WTC11 (cell line): ENCODE measurements around the gene OR1M1. TPM values are rescaled to one million over a fixed set of nuclear protein-coding genes. Genes with fewer than 3 reads are reported as not detected.

Experiments
- ATAC-seq: fragments of 200-7000 bp; cut with Tn5 transposase; 2 replicates; pipeline ENCODE4 v1.10.0; 2021; ENCODE audit warnings: mild to moderate bottlenecking, moderate library complexity
- CTCF ChIA-PET: fragments of 300-600 bp; sonication (Branson Sonifier 250); formaldehyde crosslinking; loops from one replicate; lab custom pipeline; 2021; ENCODE audit warnings: antibody characterized with exemption; lab: Charles Lee
- POLR2A ChIA-PET: fragments of 350-600 bp; sonication (Branson Sonifier 250); formaldehyde crosslinking; loops from one replicate; lab custom pipeline; 2021; ENCODE audit warnings: antibody characterized with exemption; lab: Charles Lee
- DNase-seq: peaks from one replicate; pipeline ENCODE4 v3.0.0; 2021; ENCODE audit warnings: low spot score
- H3K27ac Mint-ChIP-seq: 2 replicates; pipeline ENCODE4 v1.8.0; 2021; ENCODE audit warnings: mixed read lengths
- H3K27me3 Mint-ChIP-seq: 2 replicates; pipeline ENCODE4 v1.8.0; 2021; ENCODE audit warnings: low read depth, mild to moderate bottlenecking, moderate library complexity, mixed read lengths
- H3K36me3 Mint-ChIP-seq: 2 replicates; pipeline ENCODE4 v1.8.0; 2021; ENCODE audit warnings: mixed read lengths
- H3K4me1 Mint-ChIP-seq: 2 replicates; pipeline ENCODE4 v1.8.0; 2022; ENCODE audit warnings: mixed read lengths
- H3K4me3 Mint-ChIP-seq: 2 replicates; pipeline ENCODE4 v1.8.0; 2021; ENCODE audit warnings: mild to moderate bottlenecking, moderate library complexity, mixed read lengths
- H3K9me3 Mint-ChIP-seq: 2 replicates; pipeline ENCODE4 v1.8.0; 2021; ENCODE audit warnings: mixed read lengths
- AFF4 ChIP-seq: sonication (generic); formaldehyde crosslinking; IDR thresholded peaks from 2 replicates; pipeline ENCODE4 v1.8.1; 2023; ENCODE audit warnings: mild to moderate bottlenecking, missing genetic modification reagents, borderline replicate concordance
- ARID4B ChIP-seq: sonication (generic); formaldehyde crosslinking; IDR thresholded peaks from 2 replicates; pipeline ENCODE4 v1.8.0; 2023; ENCODE audit warnings: missing genetic modification reagents, mild to moderate bottlenecking, borderline replicate concordance
- ATF3 ChIP-seq: sonication (generic); formaldehyde crosslinking; conservative IDR thresholded peaks from 2 replicates; pipeline ENCODE4 v1.8.1; 2022; ENCODE audit warnings: mild to moderate bottlenecking, missing genetic modification reagents
- CDX4 ChIP-seq: fragments of 250-450 bp; sonication (Bioruptor Pico); IDR thresholded peaks from 2 replicates; pipeline ENCODE4 v1.9.0; 2021; ENCODE audit warnings: moderate library complexity, mild to moderate bottlenecking, inconsistent platforms, borderline replicate concordance
- E2F1 ChIP-seq: sonication (generic); formaldehyde crosslinking; IDR thresholded peaks from 2 replicates; pipeline ENCODE4 v1.8.0; 2022; ENCODE audit warnings: mild to moderate bottlenecking, missing genetic modification reagents
- E2F5 ChIP-seq: sonication (generic); formaldehyde crosslinking; IDR thresholded peaks from 2 replicates; pipeline ENCODE4 v1.8.1; 2022; ENCODE audit warnings: mild to moderate bottlenecking, moderate library complexity, missing genetic modification reagents
- NFATC4 ChIP-seq: fragments of 250-450 bp; sonication (Bioruptor Pico); IDR thresholded peaks from 2 replicates; pipeline ENCODE4 v1.9.0; 2021; ENCODE audit warnings: mild to moderate bottlenecking
- NR1H2 ChIP-seq: sonication (generic); formaldehyde crosslinking; IDR thresholded peaks from 2 replicates; pipeline ENCODE4 v1.9.0; 2021; ENCODE audit warnings: mild to moderate bottlenecking, moderate library complexity, missing genetic modification reagents
- NR2C2 ChIP-seq: sonication (generic); formaldehyde crosslinking; IDR thresholded peaks from 2 replicates; pipeline ENCODE4 v1.8.0; 2022; ENCODE audit warnings: mild to moderate bottlenecking, missing genetic modification reagents
- NR3C1 ChIP-seq: sonication (generic); formaldehyde crosslinking; conservative IDR thresholded peaks from 2 replicates; pipeline ENCODE4 v1.8.1; 2023; ENCODE audit warnings: low read depth, mild to moderate bottlenecking, missing genetic modification reagents
- SMAD4 ChIP-seq: sonication (generic); formaldehyde crosslinking; IDR thresholded peaks from 2 replicates; pipeline ENCODE4 v1.8.0; 2022; ENCODE audit warnings: mild to moderate bottlenecking, missing genetic modification reagents
- SP1 ChIP-seq: sonication (generic); formaldehyde crosslinking; conservative IDR thresholded peaks from 2 replicates; pipeline ENCODE4 v1.8.1; 2022; ENCODE audit warnings: missing genetic modification reagents
- ZNF121 ChIP-seq: sonication (generic); formaldehyde crosslinking; IDR thresholded peaks from 2 replicates; pipeline ENCODE4 v1.8.0; 2023; ENCODE audit warnings: missing genetic modification reagents
- ZNF512 ChIP-seq: sonication (generic); formaldehyde crosslinking; IDR thresholded peaks from 2 replicates; pipeline ENCODE4 v1.8.1; 2022; ENCODE audit warnings: missing genetic modification reagents, borderline replicate concordance
- total RNA-seq: library from RNA; stranded (reverse); gene quantifications from 3 replicates; pipeline ENCODE4 v1.2.3, GENCODE V29; 2021

Gene OR1M1
- total RNA-seq, 1 experiment from 2014 or later, result not detected

GRCh38 chr19:9040131-9040530, 46.7 kb upstream of the OR1M1 start (continued):
- TF ChIP-seq ATF3 (CRISPR knock-in tag), result no peak
- no peak for TF ChIP-seq SP1 (CRISPR knock-in tag)
- no peak for TF ChIP-seq E2F5 (CRISPR knock-in tag)

GRCh38 chr19:9041023-9041422, 45.8 kb upstream of the OR1M1 start:
- POLR2A ChIA-PET, result no interaction called here
- H3K27me3 Mint-ChIP-seq, result no peaks in the 10 kb centered on the region; the same call in 1 of the 2 replicates
- TF ChIP-seq E2F1 (CRISPR knock-in tag) (no peak), AFF4 (CRISPR knock-in tag) (no peak), NFATC4 (CRISPR knock-in tag) (no peak), E2F5 (CRISPR knock-in tag) (no peak), NR3C1 (CRISPR knock-in tag) (no peak), NR2C2 (no peak), NR1H2 (no peak), CDX4 (no peak), ZNF121 (CRISPR knock-in tag) (no peak)
- TF ChIP-seq, all 79 proteins: peak for 0
- ATAC-seq, result no peak
- no peak for DNase-seq
- CTCF ChIA-PET, result no interaction called here
- H3K27ac Mint-ChIP-seq, result no peak overlapping the region
- H3K4me3 Mint-ChIP-seq, result no peak overlapping the region
- no peaks in the 10 kb centered on the region for H3K4me1 Mint-ChIP-seq
- no peaks in the 10 kb centered on the region for H3K36me3 Mint-ChIP-seq
- peaks cover 9% of the 10 kb centered on the region for H3K9me3 Mint-ChIP-seq

- H3K9me3 Mint-ChIP-seq, result peaks cover 4% of the 10 kb centered on the region; the same call in 1 of the 2 replicates
- no peak for TF ChIP-seq SMAD4 (CRISPR knock-in tag)
- TF ChIP-seq, all 79 proteins: peak for 0
- ATAC-seq, result no peak
- H3K4me3 Mint-ChIP-seq, result no peak overlapping the region
- H3K4me1 Mint-ChIP-seq, result no peaks in the 10 kb centered on the region
- POLR2A ChIA-PET, result no interaction called here
- H3K36me3 Mint-ChIP-seq, result no peaks in the 10 kb centered on the region
- no peaks in the 10 kb centered on the region; the same call in 1 of the 2 replicates for H3K27me3 Mint-ChIP-seq
- CTCF ChIA-PET, result interaction anchor here (0.7 kb wide), 1 partner anchor 140 kb away, joined by 5 read pairs; no protein-coding TSS in a partner anchor
- H3K27ac Mint-ChIP-seq, result no peak overlapping the region; the same call in 1 of the 2 replicates
- DNase-seq, result no peak
These were observed 43.3 kb upstream of the OR1M1 start for GRCh38 chr19:9043524-9043923.

- Mint-ChIP-seq H3K9me3 (peaks cover 4% of the 10 kb centered on the region; the same call in 1 of the 2 replicates), H3K4me3 (no peak overlapping the region), H3K4me1 (no peaks in the 10 kb centered on the region), H3K27ac (no peak overlapping the region; the same call in 1 of the 2 replicates), H3K36me3 (no peaks in the 10 kb centered on the region), H3K27me3 (no peaks in the 10 kb centered on the region; the same call in 1 of the 2 replicates)
- CTCF ChIA-PET, result no interaction called here
- POLR2A ChIA-PET, result no interaction called here
- no peak for DNase-seq
- ATAC-seq, result no peak
- TF ChIP-seq E2F1 (CRISPR knock-in tag), result no peak
- TF ChIP-seq ZNF512 (CRISPR knock-in tag), result no peak
- no peak for TF ChIP-seq ARID4B
These were observed 42.4 kb upstream of the OR1M1 start for GRCh38 chr19:9044449-9044848.
